NCI-H446 treated with DMSO at 0.1 percent for 48 hours (cell line): ENCODE data around the gene DUSP14.
"Not testable (repeated sequence)": the region's sequence is repeated elsewhere in the genome, so short reads cannot be mapped to it uniquely, and the experiment has no call there.

Experiments used
- DNase-seq: peaks from one replicate; lab custom pipeline; 2025; lab: John Stamatoyannopoulos, UW

The DUSP14 gene

DNA sequence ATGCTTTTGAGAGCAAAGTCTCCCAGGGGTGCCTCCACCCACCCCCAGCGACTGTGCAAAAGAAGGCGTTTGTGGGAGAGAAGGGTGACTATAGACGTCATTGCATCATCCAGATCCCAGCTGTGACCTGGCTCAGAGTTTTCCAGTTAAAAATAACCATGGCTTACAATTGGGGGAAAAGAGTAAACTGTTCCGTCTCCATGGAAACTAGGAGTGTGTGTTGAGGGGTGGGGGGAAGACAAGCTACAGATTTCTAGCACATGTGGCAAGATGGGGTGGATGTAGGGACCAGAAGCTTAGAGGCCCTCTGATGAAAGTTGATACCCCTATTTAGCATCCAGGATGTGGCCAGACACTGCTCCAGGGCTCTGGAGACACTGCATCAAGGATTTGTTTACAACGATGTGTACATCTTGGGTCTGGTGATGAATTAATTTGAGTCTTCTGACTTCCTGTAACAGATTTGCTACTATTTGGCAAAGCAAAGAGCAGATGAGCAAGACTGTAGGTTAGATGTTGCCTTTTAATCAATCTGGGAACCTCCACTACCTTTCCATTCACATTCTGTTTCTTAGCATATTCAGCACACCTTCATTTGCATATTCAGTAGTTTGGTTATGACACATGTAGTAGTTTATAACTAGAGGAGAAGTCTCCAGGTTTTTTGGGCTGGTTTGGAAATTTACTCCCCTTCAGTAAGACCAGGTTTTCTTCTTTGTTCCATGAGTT, 6.2 kb upstream of the DUSP14 start:
- no peak for DNase-seq

DNA sequence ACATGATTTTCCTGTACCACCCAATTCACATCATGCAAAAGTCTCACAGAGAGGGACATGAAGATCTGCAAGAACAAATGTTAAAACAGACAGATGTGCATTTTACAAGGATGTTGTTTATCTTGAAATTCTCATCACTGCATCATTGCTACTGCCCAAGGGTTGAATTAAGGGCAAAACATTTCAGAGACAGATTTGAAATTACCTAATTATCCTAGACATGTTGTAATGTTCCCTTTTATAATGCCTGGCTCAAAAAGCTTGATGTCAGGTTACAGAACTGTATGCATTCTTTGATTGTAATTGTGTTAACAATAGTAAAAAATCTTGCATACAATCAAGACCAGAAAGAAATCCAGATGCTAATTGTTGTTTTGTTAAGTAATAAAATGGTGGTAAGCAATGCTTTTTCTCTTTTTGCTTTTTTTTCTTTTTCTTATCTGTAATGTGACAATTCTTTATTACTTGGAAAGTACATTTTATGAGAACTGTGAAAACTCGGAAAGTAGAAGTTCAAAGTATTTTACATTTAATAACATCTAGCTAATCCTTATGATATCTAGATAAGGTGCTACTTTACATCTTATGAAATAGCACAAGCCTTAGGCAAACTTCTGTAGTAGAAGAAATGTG, 3.6 kb upstream of the DUSP14 start:
- no peak for DNase-seq

DNA sequence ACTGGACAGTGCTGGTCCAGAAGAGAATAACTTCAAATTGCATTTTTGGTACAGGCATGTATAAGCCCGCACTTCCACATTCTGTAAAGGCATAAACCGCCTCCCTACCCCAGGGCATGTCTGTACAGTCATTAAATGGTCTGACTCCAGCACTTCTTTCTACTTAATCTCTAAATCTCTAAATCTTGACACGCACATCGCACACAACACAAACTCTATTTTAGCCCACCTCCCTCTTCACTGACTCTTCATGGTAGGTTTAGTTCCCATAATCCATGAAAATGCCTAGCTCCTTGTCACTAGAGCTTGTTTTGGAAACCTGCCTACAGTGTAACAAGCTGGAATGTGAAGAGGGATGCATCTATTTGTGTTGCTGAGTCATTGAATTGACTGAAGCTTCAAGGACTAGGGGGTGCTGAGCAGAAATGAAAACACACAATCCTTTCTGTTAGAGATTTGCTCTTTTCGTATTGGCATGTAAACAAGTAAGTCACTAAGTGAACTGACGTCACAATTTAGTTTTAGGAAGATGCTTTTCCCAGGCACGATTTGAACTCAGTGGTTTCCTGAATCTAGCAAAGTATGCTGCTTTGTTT, 1.6 kb upstream of the DUSP14 start:
- peak; percentile 68 for DNase-seq

DNA sequence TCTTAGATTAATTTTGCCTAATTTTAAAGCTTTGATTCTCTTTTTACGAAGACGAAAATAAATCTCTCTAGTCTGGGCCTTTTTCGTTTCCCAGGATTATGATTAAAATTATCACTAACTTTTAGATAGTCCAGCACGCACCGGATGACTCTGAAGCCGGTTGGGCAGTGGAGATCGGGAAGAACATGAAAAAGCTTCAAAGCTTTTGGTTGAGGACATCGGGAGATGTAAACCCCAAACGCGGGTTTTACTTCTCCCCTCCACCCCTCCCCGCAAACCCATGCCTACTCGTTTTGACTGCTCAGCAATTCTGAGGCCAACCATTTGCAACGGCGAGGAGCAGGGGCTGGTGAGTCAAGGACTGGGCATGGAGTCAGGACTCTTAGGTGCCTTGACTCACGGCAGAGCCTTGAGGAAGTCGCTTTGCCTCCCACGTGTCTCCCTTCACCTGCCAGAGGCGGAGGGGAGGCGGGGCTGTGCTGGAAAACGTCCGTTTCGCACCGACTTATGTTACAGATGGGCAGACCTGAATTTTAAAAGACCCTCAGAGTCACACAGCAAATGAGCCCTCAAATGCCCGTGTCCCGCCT, 989 bp upstream of the DUSP14 start:
- peak; percentile 16 for DNase-seq

DNA sequence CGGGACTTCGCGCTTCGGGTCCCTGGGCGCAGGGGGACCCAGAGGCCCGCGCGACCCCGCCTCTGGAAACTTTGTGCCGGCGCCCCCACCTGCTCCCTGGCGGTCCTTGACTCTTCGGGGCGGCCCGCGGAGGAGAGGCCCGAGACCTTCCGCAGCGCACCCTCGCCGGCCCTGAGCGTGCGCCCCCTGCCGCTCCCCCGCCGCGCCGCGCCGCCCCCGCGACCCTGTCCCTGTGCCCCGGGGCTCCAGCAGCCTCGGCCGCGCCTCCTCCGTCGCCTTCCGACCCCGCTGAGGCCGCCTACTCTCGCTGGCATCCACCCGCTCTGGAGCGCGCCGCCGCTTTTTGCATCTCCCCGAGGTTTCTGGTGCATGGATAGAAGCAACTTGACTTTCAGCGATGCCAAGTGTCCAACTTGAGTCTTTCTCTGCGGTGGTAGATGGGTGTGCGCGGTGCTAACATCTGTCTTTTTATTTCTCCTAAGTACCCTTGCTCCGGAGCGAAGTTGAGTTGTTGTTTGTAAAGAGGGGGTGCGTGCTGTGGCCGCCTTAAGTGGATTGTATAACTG, 414 bp downstream of the DUSP14 start:
- peak; percentile 6 for DNase-seq

DNA sequence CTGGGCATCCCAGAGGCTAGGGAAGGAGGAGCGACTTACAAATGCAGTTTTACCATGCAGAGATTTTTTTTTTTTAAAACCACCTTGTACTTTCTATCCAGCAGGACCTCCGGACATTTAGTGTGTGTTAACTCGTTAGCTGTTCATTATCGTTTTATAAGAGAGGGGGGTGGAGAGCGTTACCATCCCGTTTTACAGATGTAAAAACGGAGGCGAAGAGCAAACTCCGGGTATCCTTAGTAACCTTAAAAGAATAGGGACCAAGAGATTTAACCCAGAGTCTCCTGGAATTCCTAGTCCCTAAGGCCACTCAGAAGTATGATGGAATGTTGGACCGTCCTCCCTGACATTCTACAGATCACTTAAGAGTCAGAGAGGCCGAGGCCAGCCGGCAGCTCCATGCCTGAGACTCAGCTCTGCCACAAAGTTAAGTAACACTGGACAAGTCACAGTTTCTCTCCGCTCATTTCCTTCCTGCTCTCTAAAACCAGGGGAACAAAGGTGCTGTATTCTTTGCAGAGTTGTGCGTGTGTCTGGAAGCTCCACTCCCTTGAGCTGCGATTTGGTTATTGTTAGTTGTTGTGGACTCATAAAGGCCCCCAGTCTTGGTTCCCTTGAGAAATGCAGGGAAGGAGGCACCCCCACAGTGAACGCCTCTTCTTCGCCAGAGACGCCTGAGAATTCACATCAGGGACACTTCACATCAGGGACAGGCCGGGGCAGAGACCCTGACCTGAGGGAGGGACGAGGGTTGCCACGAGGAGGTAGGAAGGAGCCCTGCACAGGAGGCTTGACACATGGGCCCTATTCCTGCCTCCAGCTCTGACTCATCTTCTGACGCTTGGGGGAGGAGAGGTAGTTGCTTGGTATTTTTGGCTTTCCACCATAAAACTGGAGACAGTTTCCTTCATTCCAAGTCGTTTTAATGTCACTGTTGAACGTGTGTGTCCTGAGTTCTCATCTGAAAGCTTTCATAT, 1.2 kb downstream of the DUSP14 start:
- peak; percentile 18 for DNase-seq

DNA sequence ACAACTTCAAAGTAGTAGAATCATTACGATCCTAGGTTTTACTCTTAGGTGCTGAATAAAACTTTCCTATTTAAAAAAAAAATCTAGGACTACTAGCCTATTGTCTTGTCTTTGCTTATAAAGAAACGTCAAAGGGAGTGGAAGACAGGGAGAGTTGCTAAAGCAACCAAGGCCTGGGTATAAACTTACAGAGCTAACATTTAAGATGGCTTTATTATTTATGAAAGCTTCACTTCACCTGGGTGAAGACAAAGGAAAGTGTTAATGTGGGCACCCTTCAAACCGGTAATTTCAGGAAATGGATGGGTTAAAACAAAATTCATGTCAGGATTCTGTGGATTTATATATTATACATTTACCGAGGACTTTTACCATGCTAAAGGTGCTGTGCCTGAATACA, 2.5 kb downstream of the DUSP14 start:
- no peak for DNase-seq

DNA sequence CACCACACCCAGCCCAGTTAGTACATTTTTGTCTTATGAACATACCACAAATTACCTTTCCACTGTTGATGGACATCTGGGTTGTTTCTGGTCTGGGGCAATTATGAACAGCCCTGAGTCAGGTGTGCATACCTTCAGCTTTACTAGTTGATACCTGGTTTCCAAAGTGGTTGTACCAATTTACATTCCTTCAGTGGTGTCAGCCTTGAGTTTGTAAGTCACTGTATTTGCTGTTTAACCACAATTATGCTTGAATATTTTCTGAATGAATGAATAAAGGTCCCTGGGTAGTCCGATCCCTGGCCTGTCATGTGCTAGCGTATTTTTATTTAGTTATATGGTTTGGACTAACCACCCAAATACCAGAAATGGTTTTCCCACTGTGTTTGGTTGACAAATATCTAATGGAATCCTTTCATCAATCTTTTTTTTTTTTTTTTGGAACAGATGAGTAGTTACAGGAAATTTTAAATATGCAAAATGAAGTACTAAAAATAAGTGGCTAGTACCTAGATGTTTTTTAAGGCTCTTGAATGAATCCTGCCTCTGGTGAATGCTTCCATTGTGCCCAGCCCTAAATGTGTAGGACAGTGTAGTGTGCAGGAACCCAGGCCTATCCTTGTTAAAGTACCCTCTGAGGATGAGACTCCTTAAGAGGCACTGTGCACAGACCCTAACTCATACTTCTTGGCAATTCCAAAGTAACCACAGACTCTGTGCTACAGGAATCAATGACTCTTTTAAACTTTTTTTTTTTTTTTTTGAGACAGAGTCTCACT, 3.7 kb downstream of the DUSP14 start:
- no peak for DNase-seq

DNA sequence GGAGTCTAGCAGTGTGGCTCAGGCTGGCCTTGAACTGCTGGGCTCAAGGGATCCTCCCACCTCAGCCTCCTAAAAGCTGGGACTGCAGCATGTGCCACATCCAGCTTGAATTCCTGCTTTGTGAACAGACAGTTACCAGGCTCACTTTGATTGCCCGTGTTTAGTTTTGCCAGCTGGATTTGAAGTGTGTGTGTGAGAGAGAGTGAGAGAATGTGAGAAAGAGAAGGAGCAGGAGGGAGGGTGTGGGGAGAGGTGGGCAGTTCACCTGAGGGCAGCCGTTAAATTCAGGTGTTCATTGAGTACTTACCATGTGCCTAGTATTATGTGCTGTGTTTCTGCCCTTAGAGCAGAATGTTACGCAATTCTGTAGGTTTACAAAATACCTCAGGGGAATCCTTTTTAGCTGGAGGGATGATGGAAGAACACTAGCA, 4.7 kb downstream of the DUSP14 start:
- DNase-seq: no peak

DNA sequence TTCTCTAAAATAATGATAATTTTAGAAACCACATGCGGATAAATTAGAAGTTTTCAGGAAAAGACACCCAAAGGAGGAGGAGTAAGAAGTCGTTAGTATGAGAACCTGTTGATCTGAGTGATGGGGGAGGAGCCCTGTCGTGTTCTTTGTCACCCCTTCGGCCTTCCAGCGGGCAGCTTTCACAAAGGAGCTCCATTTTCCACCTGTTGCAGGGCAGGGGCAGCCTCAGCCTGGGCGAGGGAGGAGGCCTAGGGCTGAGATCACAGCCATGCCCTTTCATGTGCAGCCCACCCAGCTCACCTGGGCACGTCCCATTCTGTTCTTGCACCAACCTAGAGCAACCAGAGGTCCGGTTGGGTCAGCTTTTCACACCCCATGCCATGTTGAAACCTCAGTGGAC, 5.3 kb downstream of the DUSP14 start:
- no peak for DNase-seq

DNA sequence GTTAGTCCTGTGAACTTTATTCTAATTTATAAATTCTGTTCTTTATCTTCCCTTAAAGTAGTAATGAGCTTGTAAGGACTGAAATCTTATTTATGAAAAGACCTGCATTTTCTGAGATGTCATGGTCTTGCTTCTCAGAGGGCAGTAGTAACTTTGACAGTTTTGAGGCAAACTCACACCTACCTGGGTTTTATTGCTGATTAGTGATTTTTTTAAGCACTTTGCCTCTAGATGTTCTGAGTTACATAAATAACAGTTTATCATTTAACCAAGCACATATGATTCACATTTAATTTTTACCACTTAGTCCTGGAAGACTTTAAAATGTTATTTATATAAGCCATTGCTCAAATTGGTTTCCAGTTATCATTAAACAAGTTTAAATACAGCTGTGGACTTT, 10.7 kb downstream of the DUSP14 start:
- no peak for DNase-seq

DNA sequence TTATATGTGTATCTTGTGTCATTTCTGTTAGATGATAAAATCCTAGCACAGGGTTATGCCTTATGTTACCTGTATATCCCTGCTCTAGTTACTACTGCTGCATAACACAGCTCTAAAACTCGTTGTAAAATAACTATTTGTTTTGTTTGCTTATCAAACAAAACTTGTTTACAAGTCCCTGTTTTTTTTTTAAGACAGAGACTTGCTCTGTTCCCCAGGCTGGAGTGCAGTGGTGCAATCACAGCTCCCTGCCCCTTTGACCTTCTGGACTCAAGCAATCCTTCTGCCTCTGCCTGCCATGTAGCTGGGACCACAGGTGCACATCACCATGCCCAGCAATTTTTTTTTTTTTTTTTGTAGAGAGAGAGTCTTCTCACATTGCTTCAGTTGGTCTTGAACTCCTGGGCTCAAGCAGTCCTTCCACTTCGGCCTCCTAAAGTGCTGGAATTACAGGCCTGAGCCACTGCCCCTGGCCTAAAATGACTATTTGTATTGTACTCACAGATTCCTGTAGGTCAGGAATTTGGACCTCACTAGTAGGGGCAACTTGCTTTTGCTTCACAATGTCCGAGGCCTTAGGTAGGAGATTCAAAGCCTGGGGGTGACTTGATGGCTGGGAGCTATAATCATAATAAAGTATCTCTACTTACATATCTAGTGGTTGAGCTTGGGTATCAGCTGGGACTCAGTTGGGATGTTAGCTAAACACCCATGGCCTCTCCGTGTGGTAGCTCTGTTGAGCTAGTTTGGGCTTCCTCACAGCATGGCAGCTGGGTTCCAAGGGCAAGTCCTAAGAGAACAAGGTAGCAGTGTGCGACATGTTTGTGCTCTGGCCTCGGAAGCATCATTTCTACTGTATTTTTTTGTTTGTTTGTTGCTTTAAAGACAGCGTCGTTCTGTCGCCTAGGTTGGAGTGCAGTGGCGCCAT, 12.6 kb downstream of the DUSP14 start:
- no peak for DNase-seq

DNA sequence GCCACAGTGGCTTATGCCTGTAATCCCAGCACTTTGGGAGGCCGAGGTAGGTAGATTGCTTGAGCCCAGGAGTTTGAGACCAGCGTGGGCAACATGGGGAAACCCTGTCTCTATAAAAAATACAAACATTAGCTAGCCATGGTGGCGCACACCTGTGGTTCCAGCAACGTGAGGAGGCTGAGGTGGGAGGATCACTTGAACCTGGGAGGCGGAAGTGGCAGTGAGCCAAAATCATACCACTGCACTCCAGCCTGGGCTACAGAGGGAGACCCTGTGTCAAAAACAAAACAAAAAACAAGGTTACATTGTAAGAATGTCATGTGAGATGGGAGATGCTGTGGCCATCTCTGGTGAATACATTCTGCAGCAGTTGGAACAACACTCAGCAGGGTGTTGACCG, 13.5 kb downstream of the DUSP14 start:
- DNase-seq: no peak

DNA sequence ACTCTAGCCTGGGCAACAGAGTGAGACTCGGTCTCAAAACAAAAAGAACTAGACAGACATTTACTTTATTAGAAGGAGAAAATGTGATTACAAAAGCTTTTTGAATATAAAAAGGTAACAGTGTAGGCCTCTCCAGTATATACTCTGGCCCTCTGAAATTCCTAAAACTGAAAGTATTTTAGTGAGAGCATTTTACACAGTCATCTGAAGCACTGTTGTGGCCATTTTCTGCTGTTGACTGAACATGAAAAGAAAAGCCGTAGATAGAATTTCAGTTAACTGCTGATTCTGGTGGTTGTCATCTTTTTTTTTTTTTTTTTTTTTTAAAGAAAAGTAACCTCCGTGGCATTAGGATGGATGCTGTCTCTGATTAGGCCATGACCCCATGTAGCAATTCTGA, 15.6 kb downstream of the DUSP14 start:
- DNase-seq: no peak

DNA sequence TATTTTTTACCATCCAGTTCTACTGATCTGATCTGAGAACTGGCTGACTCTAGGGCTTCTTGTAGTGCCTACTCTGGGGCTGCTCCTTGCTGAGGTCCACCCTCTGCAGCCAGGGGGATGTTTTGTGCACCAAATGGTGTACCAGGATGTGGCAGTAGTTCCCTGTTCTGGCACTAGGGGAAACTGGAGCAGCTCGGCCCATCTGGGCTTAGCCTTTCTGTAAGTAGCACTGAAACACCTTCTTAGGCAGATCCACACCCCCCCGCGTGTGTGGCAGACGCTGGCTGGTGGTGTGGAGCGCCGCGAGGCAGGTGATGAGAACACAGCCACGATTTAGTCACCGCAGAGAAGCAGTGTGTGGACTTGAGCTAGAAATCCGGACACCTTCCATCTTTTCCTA, 17.0 kb downstream of the DUSP14 start:
- peak; percentile 15 for DNase-seq

DNA sequence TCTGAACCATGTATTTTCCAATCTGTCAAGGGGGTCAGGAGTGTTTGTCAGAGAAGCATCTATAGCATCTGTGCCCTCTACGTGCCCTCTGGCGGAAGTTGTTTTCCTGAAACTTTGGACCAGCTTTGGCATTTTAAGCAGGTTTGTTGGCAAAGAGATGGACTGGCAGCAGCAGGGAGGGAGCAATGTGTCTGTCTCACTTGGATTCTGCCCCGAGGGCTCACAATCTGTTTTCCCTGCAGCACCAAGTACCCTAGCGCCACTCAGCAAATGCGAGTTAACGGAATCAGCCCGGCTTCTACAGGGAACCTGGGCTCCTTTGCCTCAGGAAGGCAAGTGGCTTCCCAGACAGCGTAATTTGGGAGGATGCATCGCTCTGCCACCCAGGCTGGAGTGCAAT, 17.4 kb downstream of the DUSP14 start:
- peak; percentile 56 for DNase-seq

DNA sequence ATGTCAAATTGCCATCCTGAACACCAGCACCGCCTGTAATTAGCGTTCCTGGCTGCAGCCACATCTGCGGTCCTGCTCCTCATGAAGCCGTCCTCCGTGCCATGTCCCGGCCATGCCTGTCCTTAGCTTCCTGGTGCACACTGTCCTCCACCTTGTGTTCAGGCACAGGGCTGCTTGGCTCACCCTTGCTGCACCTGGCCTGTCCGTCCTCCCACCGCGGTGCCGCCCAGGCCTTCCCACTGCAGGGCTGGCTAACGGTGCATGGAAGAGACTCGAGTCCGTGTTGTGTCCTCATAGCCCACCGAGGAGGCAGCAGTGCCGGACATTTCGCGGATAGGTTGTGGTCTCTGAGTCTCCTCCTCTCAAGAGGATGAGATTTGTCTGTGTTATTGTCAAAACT, 20.4 kb downstream of the DUSP14 start:
- DNase-seq: no peak

DNA sequence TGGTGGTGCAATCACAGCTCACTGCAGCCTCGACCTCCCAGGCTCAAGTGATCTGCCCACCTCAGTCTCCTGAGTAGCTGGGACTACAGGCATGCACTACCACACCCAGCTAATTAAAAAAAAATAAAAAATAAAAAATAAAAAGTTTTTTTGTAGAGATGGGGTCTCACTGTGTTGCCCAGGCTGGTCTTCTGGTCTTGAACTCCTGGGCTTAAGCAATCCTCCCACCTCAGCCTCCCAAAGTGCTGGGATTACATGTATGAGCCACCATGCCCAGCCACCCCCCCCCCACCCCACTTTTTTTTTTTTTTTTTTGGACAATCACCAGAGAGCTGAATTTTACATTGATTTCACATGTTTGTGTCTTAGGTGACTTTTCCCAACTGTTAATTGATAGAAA, 22.0 kb downstream of the DUSP14 start:
- DNase-seq: not testable (repeated sequence)

DNA sequence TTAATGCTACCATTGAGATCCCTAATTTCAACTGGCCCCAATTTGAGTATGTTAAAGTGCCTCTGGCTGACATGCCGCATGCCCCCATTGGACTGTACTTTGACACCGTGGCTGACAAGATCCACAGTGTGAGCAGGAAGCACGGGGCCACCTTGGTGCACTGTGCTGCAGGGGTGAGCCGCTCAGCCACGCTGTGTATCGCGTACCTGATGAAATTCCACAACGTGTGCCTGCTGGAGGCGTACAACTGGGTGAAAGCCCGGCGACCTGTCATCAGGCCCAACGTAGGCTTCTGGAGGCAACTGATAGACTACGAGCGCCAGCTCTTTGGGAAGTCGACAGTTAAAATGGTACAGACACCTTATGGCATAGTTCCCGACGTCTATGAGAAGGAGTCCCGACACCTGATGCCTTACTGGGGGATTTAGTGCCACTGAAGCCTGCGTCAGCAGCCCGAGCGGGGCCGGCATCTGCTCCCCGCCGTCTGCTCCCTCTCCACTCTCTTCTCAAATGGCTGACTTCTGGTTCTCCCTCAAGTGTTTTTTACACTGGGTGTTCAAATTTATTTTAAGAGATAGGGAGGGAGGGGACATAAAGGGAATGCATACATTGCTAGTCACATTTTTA, 22.9 kb downstream of the DUSP14 start:
- DNase-seq: no peak
